ENCODE measurements around the gene TMX4.
"Not testable (repeated sequence)": the region's sequence is repeated elsewhere in the genome, so short reads cannot be mapped to it uniquely, and the experiment has no call there.

TMX4 gene

GRCh38 chr20:7971536-7972280, 47.9 kb downstream of the TMX4 start:
- H3K27ac ChIP-seq (ENCODE audit: low read length): no peak overlapping the region
- no peaks in the 10 kb centered on the region for H3K27me3 ChIP-seq (ENCODE audit: control insufficient read depth in 1 of 2, insufficient read depth in 2 of 2, low read length in 2 of 2)
- no peaks in the 10 kb centered on the region for H3K4me1 ChIP-seq (ENCODE audit: control insufficient read depth, insufficient read depth, low read length)
- H3K36me3 ChIP-seq (ENCODE audit: control insufficient read depth in 2 of 2, insufficient read depth in 2 of 2, low read length in 2 of 2): no peaks in the 10 kb centered on the region
- no peaks in the 10 kb centered on the region for H3K9me3 ChIP-seq (ENCODE audit: control insufficient read depth in 2 of 2, low read length in 2 of 2)
- no peak overlapping the region for H3K9ac ChIP-seq (ENCODE audit: low read length in 2 of 2)
- H3K4me3 ChIP-seq (ENCODE audit: low read length in 2 of 2): no peak overlapping the region

DNA sequence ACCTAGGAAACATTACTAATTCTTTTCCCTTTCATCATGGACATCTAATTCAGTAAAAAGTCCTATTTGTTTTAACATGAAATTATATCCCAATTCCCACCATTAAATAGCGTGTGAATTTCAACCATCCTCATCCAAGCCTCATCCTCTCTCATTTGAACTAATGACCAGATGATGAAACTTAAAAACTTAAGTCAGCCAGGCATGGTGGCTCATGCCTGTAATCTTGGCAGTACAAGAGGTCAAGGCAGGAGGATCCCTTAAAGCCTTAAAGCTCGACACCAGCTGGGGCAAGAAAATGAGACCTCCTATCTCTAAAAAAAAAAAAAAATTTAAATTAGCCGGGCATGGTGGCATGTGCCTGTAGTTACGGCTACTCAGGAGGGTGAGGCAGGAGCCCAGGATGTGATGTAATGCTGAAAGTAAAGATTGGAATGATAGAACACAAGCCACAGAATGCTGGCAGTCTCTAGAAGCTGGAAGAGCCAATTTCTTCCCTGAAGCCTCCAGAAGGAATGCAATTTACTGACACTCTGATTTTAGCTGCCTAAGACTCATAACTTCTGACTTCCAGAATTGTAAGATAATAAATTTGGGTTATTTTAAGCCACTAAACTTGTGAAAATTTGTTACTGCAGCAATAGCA, 52.2 kb downstream of the TMX4 start:
- Histone ChIP-seq H3K36me3 (ENCODE audit: control insufficient read depth in 2 of 2, insufficient read depth in 2 of 2, low read length in 2 of 2) (no peaks in the 10 kb centered on the region), H3K27me3 (ENCODE audit: control insufficient read depth in 1 of 2, insufficient read depth in 2 of 2, low read length in 2 of 2) (no peaks in the 10 kb centered on the region), H3K9ac (ENCODE audit: low read length in 2 of 2) (no peak overlapping the region), H3K4me3 (ENCODE audit: low read length in 2 of 2) (no peak overlapping the region), H3K4me1 (ENCODE audit: control insufficient read depth, insufficient read depth, low read length) (no peaks in the 10 kb centered on the region), H3K27ac (ENCODE audit: low read length) (no peak overlapping the region), H3K9me3 (ENCODE audit: control insufficient read depth in 2 of 2, low read length in 2 of 2) (no peaks in the 10 kb centered on the region)

DNA sequence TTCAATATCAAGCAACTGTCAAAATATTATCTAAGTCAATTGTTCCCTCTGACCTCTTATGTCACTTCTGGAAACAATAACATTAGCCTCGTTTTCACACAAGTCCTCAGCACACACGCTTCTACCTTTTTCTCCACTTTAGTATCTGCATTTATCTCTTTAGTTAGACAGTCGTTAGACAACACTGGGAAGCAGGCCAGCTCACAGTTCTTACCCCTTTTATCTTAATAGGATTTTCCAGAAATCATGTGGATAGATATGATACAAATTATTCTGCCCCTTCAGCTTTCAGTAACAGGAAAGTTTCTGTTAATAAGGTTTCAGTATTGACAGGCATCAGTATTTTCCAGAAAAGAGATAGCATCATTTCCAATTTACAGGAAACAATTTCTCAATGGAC, 53.4 kb downstream of the TMX4 start:
- H3K4me3 ChIP-seq (ENCODE audit: low read length in 2 of 2): no peak overlapping the region
- H3K9me3 ChIP-seq (ENCODE audit: control insufficient read depth in 2 of 2, low read length in 2 of 2): no peaks in the 10 kb centered on the region
- H3K4me1 ChIP-seq (ENCODE audit: control insufficient read depth, insufficient read depth, low read length): no peaks in the 10 kb centered on the region
- no peak overlapping the region for H3K9ac ChIP-seq (ENCODE audit: low read length in 2 of 2)
- no peaks in the 10 kb centered on the region for H3K27me3 ChIP-seq (ENCODE audit: control insufficient read depth in 1 of 2, insufficient read depth in 2 of 2, low read length in 2 of 2)
- H3K27ac ChIP-seq (ENCODE audit: low read length): no peak overlapping the region
- H3K36me3 ChIP-seq (ENCODE audit: control insufficient read depth in 2 of 2, insufficient read depth in 2 of 2, low read length in 2 of 2): no peaks in the 10 kb centered on the region

- Histone ChIP-seq H3K27me3 (ENCODE audit: control insufficient read depth in 1 of 2, insufficient read depth in 2 of 2, low read length in 2 of 2) (no peaks in the 10 kb centered on the region), H3K27ac (ENCODE audit: low read length) (no peak overlapping the region), H3K9ac (ENCODE audit: low read length in 2 of 2) (no peak overlapping the region), H3K4me1 (ENCODE audit: control insufficient read depth, insufficient read depth, low read length) (no peaks in the 10 kb centered on the region), H3K9me3 (ENCODE audit: control insufficient read depth in 2 of 2, low read length in 2 of 2) (no peaks in the 10 kb centered on the region), H3K36me3 (ENCODE audit: control insufficient read depth in 2 of 2, insufficient read depth in 2 of 2, low read length in 2 of 2) (no peaks in the 10 kb centered on the region), H3K4me3 (ENCODE audit: low read length in 2 of 2) (no peak overlapping the region)
Observed at GRCh38 chr20:7959484-7959883, 60.1 kb downstream of the TMX4 start.

- H3K36me3 ChIP-seq (ENCODE audit: control insufficient read depth in 2 of 2, insufficient read depth in 2 of 2, low read length in 2 of 2); H3K27ac ChIP-seq (ENCODE audit: low read length); H3K27me3 ChIP-seq (ENCODE audit: control insufficient read depth in 1 of 2, insufficient read depth in 2 of 2, low read length in 2 of 2); H3K9ac ChIP-seq (ENCODE audit: low read length in 2 of 2); H3K4me1 ChIP-seq (ENCODE audit: control insufficient read depth, insufficient read depth, low read length); H3K4me3 ChIP-seq (ENCODE audit: low read length in 2 of 2); H3K9me3 ChIP-seq (ENCODE audit: control insufficient read depth in 2 of 2, low read length in 2 of 2): not testable (repeated sequence)
Observed at GRCh38 chr20:7956561-7956960, 63.0 kb downstream of the TMX4 start.

DNA sequence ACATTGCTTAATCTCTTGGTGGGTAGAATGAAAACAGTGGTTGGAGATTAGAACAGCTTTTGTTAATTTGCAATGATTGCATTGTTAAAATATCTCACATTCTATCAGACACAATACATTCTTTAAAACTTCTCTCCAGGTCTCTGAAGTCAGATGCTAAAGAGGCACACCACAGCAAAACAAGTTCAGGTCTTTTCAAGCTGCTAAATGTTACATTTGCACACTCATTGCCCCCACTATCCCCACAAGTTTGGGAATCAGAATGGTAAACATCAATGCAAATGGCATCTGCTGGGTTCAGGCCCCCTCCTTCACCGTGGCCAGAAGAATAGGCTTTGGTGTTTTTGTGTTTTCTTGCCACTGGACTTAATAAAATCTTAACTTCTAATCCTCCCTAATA, 69.2 kb downstream of the TMX4 start:
- no peak overlapping the region for H3K9ac ChIP-seq (ENCODE audit: low read length in 2 of 2)
- no peaks in the 10 kb centered on the region for H3K4me1 ChIP-seq (ENCODE audit: control insufficient read depth, insufficient read depth, low read length)
- H3K36me3 ChIP-seq (ENCODE audit: control insufficient read depth in 2 of 2, insufficient read depth in 2 of 2, low read length in 2 of 2): no peaks in the 10 kb centered on the region
- H3K4me3 ChIP-seq (ENCODE audit: low read length in 2 of 2): no peak overlapping the region
- no peak overlapping the region for H3K27ac ChIP-seq (ENCODE audit: low read length)
- no peaks in the 10 kb centered on the region for H3K9me3 ChIP-seq (ENCODE audit: control insufficient read depth in 2 of 2, low read length in 2 of 2)
- no peaks in the 10 kb centered on the region for H3K27me3 ChIP-seq (ENCODE audit: control insufficient read depth in 1 of 2, insufficient read depth in 2 of 2, low read length in 2 of 2)

DNA sequence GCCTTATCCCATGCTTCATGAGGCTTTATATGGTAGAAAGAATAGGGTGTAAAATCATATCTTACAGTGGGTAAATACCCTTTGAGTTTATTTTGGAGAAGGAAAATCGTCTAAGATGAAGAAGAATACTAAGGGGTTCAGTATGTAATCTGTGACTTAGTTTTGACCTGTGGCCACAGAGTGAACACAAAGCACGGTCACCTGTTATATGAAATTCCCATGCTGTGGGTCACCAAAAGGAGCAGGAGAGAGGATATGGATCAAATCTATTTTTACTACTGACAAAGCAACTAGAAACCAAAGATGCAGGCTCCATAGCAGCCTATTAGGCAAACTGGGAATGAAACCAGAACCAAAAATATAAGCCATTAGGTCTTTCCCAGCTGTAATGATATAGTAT, 75.7 kb downstream of the TMX4 start:
- Histone ChIP-seq H3K9ac (ENCODE audit: low read length in 2 of 2) (no peak overlapping the region), H3K9me3 (ENCODE audit: control insufficient read depth in 2 of 2, low read length in 2 of 2) (no peaks in the 10 kb centered on the region), H3K4me1 (ENCODE audit: control insufficient read depth, insufficient read depth, low read length) (no peaks in the 10 kb centered on the region), H3K36me3 (ENCODE audit: control insufficient read depth in 2 of 2, insufficient read depth in 2 of 2, low read length in 2 of 2) (no peaks in the 10 kb centered on the region), H3K27me3 (ENCODE audit: control insufficient read depth in 1 of 2, insufficient read depth in 2 of 2, low read length in 2 of 2) (no peaks in the 10 kb centered on the region), H3K27ac (ENCODE audit: low read length) (no peak overlapping the region), H3K4me3 (ENCODE audit: low read length in 2 of 2) (no peak overlapping the region)

DNA sequence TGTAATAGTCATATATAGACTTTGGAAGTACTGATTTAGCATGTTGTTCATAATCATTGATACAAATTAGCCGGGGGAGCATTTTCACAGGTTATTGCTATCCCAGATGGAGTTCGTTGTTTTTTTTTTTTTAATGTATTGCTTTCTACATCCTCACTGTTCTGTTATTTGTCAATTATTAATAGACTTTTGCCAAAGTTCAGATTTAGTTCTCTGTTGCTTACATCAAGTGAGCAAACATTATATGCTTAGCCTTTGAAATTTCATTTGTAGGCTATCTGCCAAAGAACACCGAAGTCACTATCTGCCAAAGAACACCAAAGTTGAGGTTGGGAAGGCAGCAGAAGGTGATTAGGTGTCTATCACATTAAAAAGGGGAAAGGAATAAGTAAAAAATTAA, 79.2 kb downstream of the TMX4 start, which contains the start of gene HAO1:
TSS of gene HAO1 (minus strand) at position 118 of the 400 bp plus-strand sequence. CDS start at position 82, 36 bp downstream.
- no peaks in the 10 kb centered on the region for H3K27me3 ChIP-seq (ENCODE audit: control insufficient read depth in 1 of 2, insufficient read depth in 2 of 2, low read length in 2 of 2)
- no peak within 1 kb of the TSS for H3K4me3 ChIP-seq (ENCODE audit: low read length in 2 of 2)
- no peak within 1 kb of the TSS for H3K9ac ChIP-seq (ENCODE audit: low read length in 2 of 2)
- H3K27ac ChIP-seq (ENCODE audit: low read length): no peak within 1 kb of the TSS
- no peaks in the 10 kb centered on the region for H3K36me3 ChIP-seq (ENCODE audit: control insufficient read depth in 2 of 2, insufficient read depth in 2 of 2, low read length in 2 of 2)
- no peaks in the 10 kb centered on the region for H3K4me1 ChIP-seq (ENCODE audit: control insufficient read depth, insufficient read depth, low read length)
- H3K9me3 ChIP-seq (ENCODE audit: control insufficient read depth in 2 of 2, low read length in 2 of 2): no peaks in the 10 kb centered on the region

DNA sequence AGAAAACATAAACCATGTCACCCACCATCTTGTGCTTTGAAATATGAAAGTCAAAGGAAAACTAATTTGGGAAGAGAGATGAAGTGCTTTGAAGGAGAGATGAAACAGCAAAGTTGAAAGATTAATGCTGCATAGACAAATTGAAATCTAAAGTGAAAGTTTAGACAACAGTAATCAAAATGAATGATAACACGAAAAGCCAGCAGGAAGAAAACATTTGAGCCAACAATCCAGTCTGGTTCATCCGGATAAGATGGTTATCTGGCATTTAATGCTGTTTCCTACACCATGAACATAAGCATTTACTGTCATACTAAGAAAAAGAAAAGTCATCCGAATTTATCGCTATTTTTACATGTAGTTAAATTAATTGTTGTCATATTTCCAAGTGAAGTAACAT, 79.9 kb downstream of the TMX4 start:
- Histone ChIP-seq H3K4me1 (ENCODE audit: control insufficient read depth, insufficient read depth, low read length) (no peaks in the 10 kb centered on the region), H3K36me3 (ENCODE audit: control insufficient read depth in 2 of 2, insufficient read depth in 2 of 2, low read length in 2 of 2) (no peaks in the 10 kb centered on the region), H3K27me3 (ENCODE audit: control insufficient read depth in 1 of 2, insufficient read depth in 2 of 2, low read length in 2 of 2) (no peaks in the 10 kb centered on the region), H3K9ac (ENCODE audit: low read length in 2 of 2) (no peak overlapping the region), H3K9me3 (ENCODE audit: control insufficient read depth in 2 of 2, low read length in 2 of 2) (no peaks in the 10 kb centered on the region), H3K4me3 (ENCODE audit: low read length in 2 of 2) (no peak overlapping the region), H3K27ac (ENCODE audit: low read length) (no peak overlapping the region)

GRCh38 chr20:7938058-7938457, 81.5 kb downstream of the TMX4 start:
- Histone ChIP-seq H3K9ac (ENCODE audit: low read length in 2 of 2) (no peak overlapping the region), H3K27me3 (ENCODE audit: control insufficient read depth in 1 of 2, insufficient read depth in 2 of 2, low read length in 2 of 2) (no peaks in the 10 kb centered on the region), H3K9me3 (ENCODE audit: control insufficient read depth in 2 of 2, low read length in 2 of 2) (no peaks in the 10 kb centered on the region), H3K27ac (ENCODE audit: low read length) (no peak overlapping the region), H3K36me3 (ENCODE audit: control insufficient read depth in 2 of 2, insufficient read depth in 2 of 2, low read length in 2 of 2) (no peaks in the 10 kb centered on the region), H3K4me1 (ENCODE audit: control insufficient read depth, insufficient read depth, low read length) (no peaks in the 10 kb centered on the region), H3K4me3 (ENCODE audit: low read length in 2 of 2) (no peak overlapping the region)

- Histone ChIP-seq H3K36me3 (ENCODE audit: control insufficient read depth in 2 of 2, insufficient read depth in 2 of 2, low read length in 2 of 2) (no peaks in the 10 kb centered on the region), H3K4me3 (ENCODE audit: low read length in 2 of 2) (no peak overlapping the region), H3K27me3 (ENCODE audit: control insufficient read depth in 1 of 2, insufficient read depth in 2 of 2, low read length in 2 of 2) (no peaks in the 10 kb centered on the region), H3K9me3 (ENCODE audit: control insufficient read depth in 2 of 2, low read length in 2 of 2) (no peaks in the 10 kb centered on the region), H3K27ac (ENCODE audit: low read length) (no peak overlapping the region), H3K4me1 (ENCODE audit: control insufficient read depth, insufficient read depth, low read length) (no peaks in the 10 kb centered on the region), H3K9ac (ENCODE audit: low read length in 2 of 2) (no peak overlapping the region)
Observed at GRCh38 chr20:7937328-7937727, 82.2 kb downstream of the TMX4 start.

Data from stomach smooth muscle (tissue), 2 donors.